GM12878 (cell line): Measurements from ENCODE around the gene CCDC63.
A peak's percentile ranks its signal among the peaks of the same experiment; 100 is the strongest.

Experiments
- CREM ChIP-seq: IDR thresholded peaks from 2 replicates; pipeline ENCODE4 v1.6.1; 2014; ENCODE audit warnings: antibody characterized with exemption, low read depth
- JUND ChIP-seq: IDR thresholded peaks from 2 replicates; pipeline ENCODE4 v1.6.1; 2012; ENCODE audit warnings: low read depth, mild to moderate bottlenecking, low read length, improper control_type of control experiment, moderate library complexity
- POLR2A ChIP-seq: IDR thresholded peaks from 2 replicates; pipeline ENCODE4 v1.6.1; 2011; ENCODE audit warnings: low read depth, mild to moderate bottlenecking, low read length
- TF ChIP-seq, protein P1 (sequence below): IDR thresholded peaks from 2 replicates; pipeline ENCODE4 v1.6.1; 2011; ENCODE audit warnings: borderline replicate concordance, low read depth, mild to moderate bottlenecking, moderate library complexity, mixed read lengths, low read length; ENCODE audit not compliant: insufficient read depth; ENCODE audit errors: extremely low read length
- TF ChIP-seq, protein P2 (sequence below), 3 experiments: IDR thresholded peaks in 2 of 3; conservative IDR thresholded peaks in 1 of 3; 2 replicates each; pipeline ENCODE4 v1.5.1; 2011; ENCODE audit warnings: low read depth in 3 of 3, low read length in 3 of 3, mild to moderate bottlenecking in 3 of 3, control low read depth in 2 of 3, moderate library complexity in 2 of 3, inconsistent platforms in 1 of 3, mixed read lengths in 1 of 3; ENCODE audit not compliant: control insufficient read depth in 2 of 3, insufficient read depth in 1 of 3; ENCODE audit errors: extremely low read depth in 1 of 3

DNA sequence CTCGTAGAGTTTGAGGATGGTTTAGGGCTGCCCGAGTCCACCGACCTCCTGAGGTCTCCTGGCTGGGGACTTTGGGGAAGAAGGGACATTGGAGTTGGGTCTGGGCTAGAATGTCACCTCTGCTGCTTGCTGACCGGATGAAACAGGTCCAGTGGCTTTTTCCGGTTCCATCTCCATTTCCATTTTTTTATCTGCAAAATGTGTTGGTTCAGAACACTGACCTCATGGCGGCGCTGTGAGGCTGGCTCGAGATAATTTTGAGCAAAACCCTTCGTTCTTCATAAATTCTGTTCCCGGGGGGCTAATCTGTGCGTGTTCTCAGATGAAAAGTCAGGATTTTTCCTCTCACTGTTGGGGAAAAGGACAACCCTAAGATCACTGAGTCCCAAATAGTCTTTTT, 85.3 kb downstream of the CCDC63 start:
- TF ChIP-seq JUND (no peak), POLR2A (no peak), CREM (no peak)
- TF ChIP-seq, protein P1, sequence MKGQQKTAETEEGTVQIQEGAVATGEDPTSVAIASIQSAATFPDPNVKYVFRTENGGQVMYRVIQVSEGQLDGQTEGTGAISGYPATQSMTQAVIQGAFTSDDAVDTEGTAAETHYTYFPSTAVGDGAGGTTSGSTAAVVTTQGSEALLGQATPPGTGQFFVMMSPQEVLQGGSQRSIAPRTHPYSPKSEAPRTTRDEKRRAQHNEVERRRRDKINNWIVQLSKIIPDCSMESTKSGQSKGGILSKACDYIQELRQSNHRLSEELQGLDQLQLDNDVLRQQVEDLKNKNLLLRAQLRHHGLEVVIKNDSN: no peak
- TF ChIP-seq, protein P2, sequence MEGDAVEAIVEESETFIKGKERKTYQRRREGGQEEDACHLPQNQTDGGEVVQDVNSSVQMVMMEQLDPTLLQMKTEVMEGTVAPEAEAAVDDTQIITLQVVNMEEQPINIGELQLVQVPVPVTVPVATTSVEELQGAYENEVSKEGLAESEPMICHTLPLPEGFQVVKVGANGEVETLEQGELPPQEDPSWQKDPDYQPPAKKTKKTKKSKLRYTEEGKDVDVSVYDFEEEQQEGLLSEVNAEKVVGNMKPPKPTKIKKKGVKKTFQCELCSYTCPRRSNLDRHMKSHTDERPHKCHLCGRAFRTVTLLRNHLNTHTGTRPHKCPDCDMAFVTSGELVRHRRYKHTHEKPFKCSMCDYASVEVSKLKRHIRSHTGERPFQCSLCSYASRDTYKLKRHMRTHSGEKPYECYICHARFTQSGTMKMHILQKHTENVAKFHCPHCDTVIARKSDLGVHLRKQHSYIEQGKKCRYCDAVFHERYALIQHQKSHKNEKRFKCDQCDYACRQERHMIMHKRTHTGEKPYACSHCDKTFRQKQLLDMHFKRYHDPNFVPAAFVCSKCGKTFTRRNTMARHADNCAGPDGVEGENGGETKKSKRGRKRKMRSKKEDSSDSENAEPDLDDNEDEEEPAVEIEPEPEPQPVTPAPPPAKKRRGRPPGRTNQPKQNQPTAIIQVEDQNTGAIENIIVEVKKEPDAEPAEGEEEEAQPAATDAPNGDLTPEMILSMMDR (IDR thresholded peaks at IDR 0.05 in 2 of 3, conservative IDR thresholded peaks at IDR 0.05 in 1 of 3; ENCODE audit: control insufficient read depth in 2 of 3, extremely low read depth in 1 of 3, insufficient read depth in 1 of 3, low read depth in 3 of 3, low read length in 3 of 3): peak; percentile 18 to 38 (median 28); a peak in 3 of 6 replicates
